GM12878 (cell line): ENCODE results near the gene RAB13. TPM values are rescaled to one million over a fixed set of nuclear protein-coding genes. Genes with fewer than 3 reads are reported as not detected.

Experiments used
- ATF7 ChIP-seq: fragments of 450-650 bp; IDR thresholded peaks from 2 replicates; pipeline ENCODE4 v1.6.1; 2016; ENCODE audit warnings: low read depth, mild to moderate bottlenecking
- BACH1 ChIP-seq: fragments of 450-650 bp; IDR thresholded peaks from 2 replicates; pipeline ENCODE4 v1.6.1; 2017; ENCODE audit warnings: mild to moderate bottlenecking, borderline replicate concordance
- BRCA1 ChIP-seq: IDR thresholded peaks from 2 replicates; pipeline ENCODE4 v1.6.1; 2011; ENCODE audit warnings: low read depth, low read length, improper control_type of control experiment
- CBFB ChIP-seq: IDR thresholded peaks from 2 replicates; pipeline ENCODE4 v1.6.1; 2016; ENCODE audit warnings: antibody characterized with exemption, low read depth
- CEBPB ChIP-seq, 2 experiments: fragments of 150-350 bp in 1 of 2; IDR thresholded peaks; 2 replicates each; pipeline ENCODE4 v1.6.1; 2012 to 2014; ENCODE audit warnings: low read depth in 2 of 2, low read length in 2 of 2, borderline replicate concordance in 1 of 2, inconsistent platforms in 1 of 2
- CHD1 ChIP-seq: IDR thresholded peaks from 2 replicates; pipeline ENCODE4 v1.6.1; 2012; ENCODE audit warnings: low read depth, low read length, improper control_type of control experiment
- CHD2 ChIP-seq: IDR thresholded peaks from 2 replicates; pipeline ENCODE4 v1.6.1; 2011; ENCODE audit warnings: low read depth, low read length, improper control_type of control experiment, borderline replicate concordance
- EED ChIP-seq: sonication (generic); IDR thresholded peaks from 2 replicates; pipeline ENCODE4 v1.6.1; 2016; ENCODE audit warnings: antibody characterized with exemption, low read depth
- HDAC2 ChIP-seq: fragments of 200-600 bp; sonication (generic); IDR thresholded peaks from 2 replicates; pipeline ENCODE4 v1.6.1; 2017
- MXI1 ChIP-seq: fragments of 150-350 bp; IDR thresholded peaks from 2 replicates; pipeline ENCODE4 v1.6.1; 2011; ENCODE audit warnings: low read depth, mild to moderate bottlenecking, inconsistent platforms, low read length, improper control_type of control experiment
- NBN ChIP-seq: fragments of 450-650 bp; IDR thresholded peaks from 2 replicates; pipeline ENCODE4 v1.6.1; 2016
- POLR2A ChIP-seq: IDR thresholded peaks from 2 replicates; pipeline ENCODE4 v1.6.1; 2011; ENCODE audit warnings: low read depth, mild to moderate bottlenecking, low read length
- POU2F2 ChIP-seq: IDR thresholded peaks from 3 replicates; pipeline ENCODE4 v1.6.1; 2011; ENCODE audit warnings: low read depth, mild to moderate bottlenecking, low read length, borderline replicate concordance
- RAD51 ChIP-seq: fragments of 450-650 bp; IDR thresholded peaks from 2 replicates; pipeline ENCODE4 v1.6.1; 2016; ENCODE audit warnings: moderate library complexity, mild to moderate bottlenecking, inconsistent platforms
- RB1 ChIP-seq: fragments of 450-650 bp; formaldehyde crosslinking; IDR thresholded peaks from 2 replicates; pipeline ENCODE4 v1.6.1; 2017; ENCODE audit warnings: mild to moderate bottlenecking, borderline replicate concordance
- STAT3 ChIP-seq: IDR thresholded peaks from 2 replicates; pipeline ENCODE4 v1.6.1; 2011; ENCODE audit warnings: low read depth, low read length, improper control_type of control experiment
- TBL1XR1 ChIP-seq: IDR thresholded peaks from 2 replicates; pipeline ENCODE4 v1.6.1; 2012; ENCODE audit warnings: low read depth, low read length, improper control_type of control experiment
- ZSCAN29 ChIP-seq: fragments of 450-650 bp; IDR thresholded peaks from 2 replicates; pipeline ENCODE4 v1.6.1; 2017; ENCODE audit warnings: mild to moderate bottlenecking, moderate library complexity
- polyA plus RNA-seq, 11 experiments: library from polyadenylated mRNA; depleted of rRNA in 4 of 11; unstranded in 6 of 11; stranded (reverse) in 5 of 11; fragments of >200 nt; fragmentation: Nextera tagmentation in 4 of 11; fragmentation: Illumina TruSeq in 1 of 11; extraction: Ambion mirVana in 4 of 11; extraction: Trizol in 1 of 11; gene quantifications; 1 replicate in 1 of 11; 2 replicates in 10 of 11; pipeline versions ENCODE4 v1.2.1 to v1.2.3, GENCODE V29; 2011 to 2016; ENCODE audit warnings: inconsistent platforms in 2 of 11, missing spikeins in 2 of 11, low read depth in 1 of 11
- total RNA-seq, 4 experiments: library from RNA; depleted of rRNA in 3 of 4; stranded (reverse); fragments of >200 nt in 3 of 4; fragmentation: Illumina TruSeq in 1 of 4; extraction: Trizol in 1 of 4; gene quantifications; 2 replicates each; pipeline versions ENCODE4 v1.2.1 to v1.2.3, GENCODE V29; 2013 to 2021
- TF ChIP-seq, protein P1 (sequence below): IDR thresholded peaks from 2 replicates; pipeline ENCODE4 v1.6.1; 2012; ENCODE audit warnings: low read depth, low read length, improper control_type of control experiment
- TF ChIP-seq, protein P2 (sequence below): fragments of 450-650 bp; IDR thresholded peaks from 2 replicates; pipeline ENCODE4 v1.6.1; 2017; ENCODE audit warnings: low read depth, mild to moderate bottlenecking, moderate library complexity
- TF ChIP-seq, protein P3 (sequence below): fragments of 450-650 bp; IDR thresholded peaks from 2 replicates; pipeline ENCODE4 v1.6.1; 2017; ENCODE audit warnings: mild to moderate bottlenecking, moderate library complexity
- TF ChIP-seq, protein P4 (sequence below): fragments of 450-650 bp; formaldehyde crosslinking; IDR thresholded peaks from 2 replicates; pipeline ENCODE4 v1.5.0; 2022; ENCODE audit warnings: mild to moderate bottlenecking, missing genetic modification characterization

The RAB13 gene
- total and polyA plus RNA-seq, 10 of the 15 experiments (the other 5 are each of a cell fraction or from before 2014, with no cell fraction given) = 0.75 to 30.7 (median 15.9) TPM

DNA sequence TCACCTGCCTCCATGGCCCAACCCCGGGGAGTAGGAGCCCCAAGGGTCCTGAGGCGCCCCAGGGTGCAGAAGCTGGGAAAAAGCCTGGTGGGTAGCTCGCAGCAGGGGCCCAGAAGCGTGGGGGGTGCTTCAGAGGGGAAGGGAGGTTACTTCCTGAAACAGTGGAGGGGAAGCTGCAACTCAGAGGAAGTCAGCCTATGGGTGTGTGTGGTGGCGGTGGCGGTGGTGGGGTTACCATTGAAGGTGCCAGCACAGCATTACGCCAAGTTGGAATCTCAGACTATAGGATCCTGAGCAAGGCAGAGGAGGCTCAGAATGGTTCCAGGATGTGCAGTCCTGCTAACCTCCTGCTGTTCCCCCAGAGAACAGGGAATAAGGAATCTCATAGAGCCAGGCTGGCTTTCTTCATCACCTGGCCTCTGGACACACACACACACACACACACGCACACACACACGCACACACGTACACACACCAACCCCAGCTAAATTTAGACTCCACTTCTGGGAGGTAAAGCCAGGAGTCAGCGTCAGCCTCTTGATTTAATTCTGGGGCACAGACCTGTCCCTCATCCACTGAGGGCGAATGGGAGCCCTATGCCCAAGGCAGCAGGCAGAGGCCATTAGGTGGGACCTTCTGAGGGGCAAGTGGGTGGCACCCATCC is 40.9 kb downstream of the RAB13 start (continued):
- TF ChIP-seq, protein P1, sequence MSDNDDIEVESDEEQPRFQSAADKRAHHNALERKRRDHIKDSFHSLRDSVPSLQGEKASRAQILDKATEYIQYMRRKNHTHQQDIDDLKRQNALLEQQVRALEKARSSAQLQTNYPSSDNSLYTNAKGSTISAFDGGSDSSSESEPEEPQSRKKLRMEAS = no peak
- TF ChIP-seq POLR2A (peak; percentile 59; the same call in 1 of the 2 replicates), ATF7 (no peak), EED (peak; percentile 12; the same call in 1 of the 2 replicates), CBFB (0 out of 2 replicates have a peak, but pooled peaks have one; percentile 14), ZSCAN29 (no peak), CEBPB (IDR thresholded peaks at IDR 0.05; ENCODE audit: borderline replicate concordance in 1 of 2, low read depth in 2 of 2, low read length in 2 of 2) (no peak), BRCA1 (no peak), CHD2 (no peak), TBL1XR1 (no peak), HDAC2 (no peak), STAT3 (no peak), NBN (peak; percentile 84; the same call in 1 of the 2 replicates), RAD51 (no peak), CHD1 (0 out of 2 replicates have a peak, but pooled peaks have one; percentile 19), RB1 (no peak), POU2F2 (0 out of 3 replicates have a peak, but pooled peaks have one; percentile 53), MXI1 (no peak), BACH1 (no peak)
- TF ChIP-seq, protein P2, sequence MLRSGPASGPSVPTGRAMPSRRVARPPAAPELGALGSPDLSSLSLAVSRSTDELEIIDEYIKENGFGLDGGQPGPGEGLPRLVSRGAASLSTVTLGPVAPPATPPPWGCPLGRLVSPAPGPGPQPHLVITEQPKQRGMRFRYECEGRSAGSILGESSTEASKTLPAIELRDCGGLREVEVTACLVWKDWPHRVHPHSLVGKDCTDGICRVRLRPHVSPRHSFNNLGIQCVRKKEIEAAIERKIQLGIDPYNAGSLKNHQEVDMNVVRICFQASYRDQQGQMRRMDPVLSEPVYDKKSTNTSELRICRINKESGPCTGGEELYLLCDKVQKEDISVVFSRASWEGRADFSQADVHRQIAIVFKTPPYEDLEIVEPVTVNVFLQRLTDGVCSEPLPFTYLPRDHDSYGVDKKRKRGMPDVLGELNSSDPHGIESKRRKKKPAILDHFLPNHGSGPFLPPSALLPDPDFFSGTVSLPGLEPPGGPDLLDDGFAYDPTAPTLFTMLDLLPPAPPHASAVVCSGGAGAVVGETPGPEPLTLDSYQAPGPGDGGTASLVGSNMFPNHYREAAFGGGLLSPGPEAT = no peak
- TF ChIP-seq, protein P3, sequence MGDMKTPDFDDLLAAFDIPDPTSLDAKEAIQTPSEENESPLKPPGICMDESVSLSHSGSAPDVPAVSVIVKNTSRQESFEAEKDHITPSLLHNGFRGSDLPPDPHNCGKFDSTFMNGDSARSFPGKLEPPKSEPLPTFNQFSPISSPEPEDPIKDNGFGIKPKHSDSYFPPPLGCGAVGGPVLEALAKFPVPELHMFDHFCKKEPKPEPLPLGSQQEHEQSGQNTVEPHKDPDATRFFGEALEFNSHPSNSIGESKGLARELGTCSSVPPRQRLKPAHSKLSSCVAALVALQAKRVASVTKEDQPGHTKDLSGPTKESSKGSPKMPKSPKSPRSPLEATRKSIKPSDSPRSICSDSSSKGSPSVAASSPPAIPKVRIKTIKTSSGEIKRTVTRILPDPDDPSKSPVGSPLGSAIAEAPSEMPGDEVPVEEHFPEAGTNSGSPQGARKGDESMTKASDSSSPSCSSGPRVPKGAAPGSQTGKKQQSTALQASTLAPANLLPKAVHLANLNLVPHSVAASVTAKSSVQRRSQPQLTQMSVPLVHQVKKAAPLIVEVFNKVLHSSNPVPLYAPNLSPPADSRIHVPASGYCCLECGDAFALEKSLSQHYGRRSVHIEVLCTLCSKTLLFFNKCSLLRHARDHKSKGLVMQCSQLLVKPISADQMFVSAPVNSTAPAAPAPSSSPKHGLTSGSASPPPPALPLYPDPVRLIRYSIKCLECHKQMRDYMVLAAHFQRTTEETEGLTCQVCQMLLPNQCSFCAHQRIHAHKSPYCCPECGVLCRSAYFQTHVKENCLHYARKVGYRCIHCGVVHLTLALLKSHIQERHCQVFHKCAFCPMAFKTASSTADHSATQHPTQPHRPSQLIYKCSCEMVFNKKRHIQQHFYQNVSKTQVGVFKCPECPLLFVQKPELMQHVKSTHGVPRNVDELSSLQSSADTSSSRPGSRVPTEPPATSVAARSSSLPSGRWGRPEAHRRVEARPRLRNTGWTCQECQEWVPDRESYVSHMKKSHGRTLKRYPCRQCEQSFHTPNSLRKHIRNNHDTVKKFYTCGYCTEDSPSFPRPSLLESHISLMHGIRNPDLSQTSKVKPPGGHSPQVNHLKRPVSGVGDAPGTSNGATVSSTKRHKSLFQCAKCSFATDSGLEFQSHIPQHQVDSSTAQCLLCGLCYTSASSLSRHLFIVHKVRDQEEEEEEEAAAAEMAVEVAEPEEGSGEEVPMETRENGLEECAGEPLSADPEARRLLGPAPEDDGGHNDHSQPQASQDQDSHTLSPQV = no peak
- TF ChIP-seq, protein P4, sequence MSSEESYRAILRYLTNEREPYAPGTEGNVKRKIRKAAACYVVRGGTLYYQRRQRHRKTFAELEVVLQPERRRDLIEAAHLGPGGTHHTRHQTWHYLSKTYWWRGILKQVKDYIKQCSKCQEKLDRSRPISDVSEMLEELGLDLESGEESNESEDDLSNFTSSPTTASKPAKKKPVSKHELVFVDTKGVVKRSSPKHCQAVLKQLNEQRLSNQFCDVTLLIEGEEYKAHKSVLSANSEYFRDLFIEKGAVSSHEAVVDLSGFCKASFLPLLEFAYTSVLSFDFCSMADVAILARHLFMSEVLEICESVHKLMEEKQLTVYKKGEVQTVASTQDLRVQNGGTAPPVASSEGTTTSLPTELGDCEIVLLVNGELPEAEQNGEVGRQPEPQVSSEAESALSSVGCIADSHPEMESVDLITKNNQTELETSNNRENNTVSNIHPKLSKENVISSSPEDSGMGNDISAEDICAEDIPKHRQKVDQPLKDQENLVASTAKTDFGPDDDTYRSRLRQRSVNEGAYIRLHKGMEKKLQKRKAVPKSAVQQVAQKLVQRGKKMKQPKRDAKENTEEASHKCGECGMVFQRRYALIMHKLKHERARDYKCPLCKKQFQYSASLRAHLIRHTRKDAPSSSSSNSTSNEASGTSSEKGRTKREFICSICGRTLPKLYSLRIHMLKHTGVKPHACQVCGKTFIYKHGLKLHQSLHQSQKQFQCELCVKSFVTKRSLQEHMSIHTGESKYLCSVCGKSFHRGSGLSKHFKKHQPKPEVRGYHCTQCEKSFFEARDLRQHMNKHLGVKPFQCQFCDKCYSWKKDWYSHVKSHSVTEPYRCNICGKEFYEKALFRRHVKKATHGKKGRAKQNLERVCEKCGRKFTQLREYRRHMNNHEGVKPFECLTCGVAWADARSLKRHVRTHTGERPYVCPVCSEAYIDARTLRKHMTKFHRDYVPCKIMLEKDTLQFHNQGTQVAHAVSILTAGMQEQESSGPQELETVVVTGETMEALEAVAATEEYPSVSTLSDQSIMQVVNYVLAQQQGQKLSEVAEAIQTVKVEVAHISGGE (CRISPR knock-in tag) = no peak
